Measurements from ENCODE around the gene URM1.
A peak's percentile ranks its signal among the peaks of the same experiment; 100 is the strongest.

The URM1 gene

DNA sequence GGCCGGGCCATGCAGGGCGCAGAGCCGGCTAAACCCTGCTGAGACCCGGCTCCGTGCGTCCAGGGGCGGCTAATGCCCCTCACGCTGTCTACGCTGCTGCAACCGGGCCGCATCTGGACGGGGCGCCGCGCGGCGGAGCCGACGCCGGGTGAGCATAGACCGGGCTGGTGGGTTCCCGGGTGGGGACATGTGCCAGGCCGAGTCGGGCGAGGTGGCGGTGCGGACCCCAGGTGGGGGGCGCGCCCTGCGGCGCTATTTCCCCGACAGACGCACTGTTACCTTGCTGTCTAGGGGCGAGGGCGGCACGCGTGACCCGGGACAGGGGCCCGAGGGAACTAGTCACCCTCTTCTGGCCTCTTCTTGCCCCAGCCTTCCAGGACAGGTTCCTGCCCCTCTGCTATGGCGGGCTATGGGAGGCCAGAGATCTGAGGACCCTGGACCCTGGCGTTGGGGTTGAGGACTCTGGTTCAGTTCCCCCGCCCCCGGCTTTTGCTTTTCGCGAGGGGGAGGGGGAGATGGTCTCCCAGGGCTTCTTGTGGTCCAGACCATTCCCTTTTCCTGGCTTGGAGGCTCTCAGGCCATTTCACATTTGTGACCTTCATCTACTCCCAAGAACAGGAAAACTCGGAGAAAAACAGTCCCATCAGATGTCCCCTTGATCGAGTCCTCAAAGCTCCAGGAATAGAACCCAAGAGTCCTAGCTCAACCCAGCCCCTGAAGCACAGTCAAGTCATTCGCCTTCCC lies 30.3 kb upstream of the URM1 start:
- TF ChIP-seq, protein P1, sequence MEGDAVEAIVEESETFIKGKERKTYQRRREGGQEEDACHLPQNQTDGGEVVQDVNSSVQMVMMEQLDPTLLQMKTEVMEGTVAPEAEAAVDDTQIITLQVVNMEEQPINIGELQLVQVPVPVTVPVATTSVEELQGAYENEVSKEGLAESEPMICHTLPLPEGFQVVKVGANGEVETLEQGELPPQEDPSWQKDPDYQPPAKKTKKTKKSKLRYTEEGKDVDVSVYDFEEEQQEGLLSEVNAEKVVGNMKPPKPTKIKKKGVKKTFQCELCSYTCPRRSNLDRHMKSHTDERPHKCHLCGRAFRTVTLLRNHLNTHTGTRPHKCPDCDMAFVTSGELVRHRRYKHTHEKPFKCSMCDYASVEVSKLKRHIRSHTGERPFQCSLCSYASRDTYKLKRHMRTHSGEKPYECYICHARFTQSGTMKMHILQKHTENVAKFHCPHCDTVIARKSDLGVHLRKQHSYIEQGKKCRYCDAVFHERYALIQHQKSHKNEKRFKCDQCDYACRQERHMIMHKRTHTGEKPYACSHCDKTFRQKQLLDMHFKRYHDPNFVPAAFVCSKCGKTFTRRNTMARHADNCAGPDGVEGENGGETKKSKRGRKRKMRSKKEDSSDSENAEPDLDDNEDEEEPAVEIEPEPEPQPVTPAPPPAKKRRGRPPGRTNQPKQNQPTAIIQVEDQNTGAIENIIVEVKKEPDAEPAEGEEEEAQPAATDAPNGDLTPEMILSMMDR (IDR thresholded peaks at IDR 0.05; ENCODE audit: extremely low read depth, missing control alignments): no peak
- DNase-seq (ENCODE audit: low spot score): peak; percentile 45

DNA sequence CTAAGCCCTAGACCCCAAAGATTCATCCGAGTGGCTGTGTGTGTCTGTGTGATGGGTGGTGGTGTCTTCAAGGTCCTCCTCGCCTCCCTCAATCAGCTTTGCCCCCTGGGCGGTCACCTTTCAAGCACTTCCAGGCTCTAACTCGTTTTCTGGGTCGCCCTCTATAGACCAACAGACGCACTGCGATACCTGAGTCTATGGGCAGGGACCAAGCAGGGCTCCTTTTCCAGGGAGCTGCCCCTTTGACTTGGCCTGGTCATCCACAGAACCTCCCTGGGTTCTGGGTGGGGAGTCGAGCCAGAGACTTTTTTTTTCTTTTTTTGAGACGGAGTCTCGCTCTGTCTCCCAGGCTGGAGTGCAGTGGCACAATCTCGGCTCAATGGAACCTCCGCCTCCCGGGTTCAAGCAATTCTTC lies 29.7 kb upstream of the URM1 start:
- DNase-seq (ENCODE audit: low spot score): peak; percentile 90
- TF ChIP-seq, protein P1 (IDR thresholded peaks at IDR 0.05; ENCODE audit: extremely low read depth, missing control alignments): peak; percentile 65

DNA sequence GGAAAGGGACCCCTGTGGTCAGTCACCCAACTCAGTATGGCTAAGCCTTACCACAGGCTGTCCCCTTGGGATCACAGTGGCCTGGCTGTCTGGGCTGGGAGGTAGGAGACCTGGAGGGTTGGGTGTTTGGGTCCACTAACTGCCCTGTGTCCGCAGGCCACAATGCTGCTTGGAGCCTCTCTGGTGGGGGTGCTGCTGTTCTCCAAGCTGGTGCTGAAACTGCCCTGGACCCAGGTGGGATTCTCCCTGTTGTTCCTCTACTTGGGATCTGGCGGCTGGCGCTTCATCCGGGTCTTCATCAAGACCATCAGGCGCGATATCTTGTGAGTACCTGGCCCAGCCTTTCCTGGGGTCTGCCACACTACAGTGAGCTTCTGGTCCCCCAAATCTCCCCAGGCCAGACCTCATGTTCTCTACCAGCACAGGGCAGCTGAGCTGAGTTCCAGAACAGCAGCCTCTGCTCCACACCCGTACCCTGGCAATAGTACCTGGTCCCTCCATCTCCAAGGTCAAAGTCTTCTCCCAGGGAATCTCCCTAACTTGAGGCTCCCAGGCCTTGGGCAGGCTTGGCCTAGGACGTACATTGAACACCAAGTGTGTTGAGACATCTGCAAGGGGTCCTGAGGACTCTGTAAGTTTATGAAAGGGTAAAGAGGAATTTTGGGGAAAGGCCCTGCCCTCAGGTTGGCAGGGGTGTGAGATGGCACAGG lies 28.0 kb upstream of the URM1 start:
- TF ChIP-seq, protein P1 (IDR thresholded peaks at IDR 0.05; ENCODE audit: extremely low read depth, missing control alignments): no peak
- DNase-seq (ENCODE audit: low spot score): no peak

DNA sequence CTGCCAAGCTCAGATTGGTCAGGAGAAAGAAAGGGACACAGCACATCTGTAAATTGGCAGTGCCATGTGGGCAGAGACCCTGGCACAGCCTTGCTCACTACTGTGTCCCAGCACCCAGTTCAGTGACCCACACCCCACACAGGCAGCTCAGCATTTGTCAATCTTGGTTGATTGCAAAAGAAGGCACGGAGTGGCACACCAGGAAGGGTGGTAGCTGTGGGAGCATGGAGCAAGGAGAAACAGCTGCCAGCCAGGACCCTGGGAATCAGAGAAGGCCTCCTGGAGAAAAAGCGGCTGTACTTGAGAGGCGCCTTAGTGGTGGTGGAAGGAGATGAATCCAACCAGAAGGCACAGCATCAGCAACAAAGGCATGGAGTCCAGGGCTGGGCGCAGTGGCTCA lies 27.3 kb upstream of the URM1 start:
- DNase-seq (ENCODE audit: low spot score): no peak
- TF ChIP-seq, protein P1 (IDR thresholded peaks at IDR 0.05; ENCODE audit: extremely low read depth, missing control alignments): no peak

DNA sequence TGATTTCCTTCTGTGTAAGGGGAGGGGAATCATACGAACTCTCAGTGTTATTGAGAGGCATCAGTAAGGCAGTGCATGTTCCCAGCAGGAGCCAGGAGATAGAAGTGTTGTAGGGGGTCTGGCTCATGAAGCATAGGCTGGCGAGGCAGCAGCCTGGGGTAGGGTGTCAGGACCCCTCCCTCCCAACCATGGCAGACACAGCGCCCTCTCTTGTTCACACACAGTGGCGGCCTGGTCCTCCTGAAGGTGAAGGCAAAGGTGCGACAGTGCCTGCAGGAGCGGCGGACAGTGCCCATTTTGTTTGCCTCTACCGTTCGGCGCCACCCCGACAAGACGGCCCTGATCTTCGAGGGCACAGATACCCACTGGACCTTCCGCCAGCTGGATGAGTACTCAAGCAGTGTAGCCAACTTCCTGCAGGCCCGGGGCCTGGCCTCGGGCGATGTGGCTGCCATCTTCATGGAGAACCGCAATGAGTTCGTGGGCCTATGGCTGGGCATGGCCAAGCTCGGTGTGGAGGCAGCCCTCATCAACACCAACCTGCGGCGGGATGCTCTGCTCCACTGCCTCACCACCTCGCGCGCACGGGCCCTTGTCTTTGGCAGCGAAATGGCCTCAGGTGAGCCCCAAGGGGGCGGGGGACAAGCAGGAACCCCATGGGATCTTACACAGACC lies 26.1 kb upstream of the URM1 start:
- no peak for DNase-seq (ENCODE audit: low spot score)
- TF ChIP-seq, protein P1 (IDR thresholded peaks at IDR 0.05; ENCODE audit: extremely low read depth, missing control alignments): no peak

DNA sequence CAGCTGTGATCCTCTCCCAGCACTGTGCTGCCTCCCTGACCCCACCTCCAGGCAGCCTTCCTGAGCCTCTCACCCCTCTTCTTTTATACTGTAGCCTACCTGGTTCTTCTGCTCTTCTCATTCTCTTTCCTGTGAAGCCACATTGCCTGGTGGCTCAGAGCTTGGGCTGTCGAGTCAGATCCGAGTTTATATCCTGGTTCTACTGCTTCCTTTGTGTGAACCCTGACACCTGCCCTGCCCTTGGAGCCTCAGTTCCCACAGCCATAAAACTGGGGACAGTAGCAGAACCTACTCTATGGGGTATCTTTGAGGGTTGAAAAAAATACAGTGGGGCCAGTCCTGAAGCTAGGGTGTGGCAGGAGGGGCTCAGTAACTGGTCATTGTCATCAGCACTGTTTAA lies 22.0 kb upstream of the URM1 start:
- TF ChIP-seq, protein P1 (IDR thresholded peaks at IDR 0.05; ENCODE audit: extremely low read depth, missing control alignments): no peak
- no peak for DNase-seq (ENCODE audit: low spot score)

DNA sequence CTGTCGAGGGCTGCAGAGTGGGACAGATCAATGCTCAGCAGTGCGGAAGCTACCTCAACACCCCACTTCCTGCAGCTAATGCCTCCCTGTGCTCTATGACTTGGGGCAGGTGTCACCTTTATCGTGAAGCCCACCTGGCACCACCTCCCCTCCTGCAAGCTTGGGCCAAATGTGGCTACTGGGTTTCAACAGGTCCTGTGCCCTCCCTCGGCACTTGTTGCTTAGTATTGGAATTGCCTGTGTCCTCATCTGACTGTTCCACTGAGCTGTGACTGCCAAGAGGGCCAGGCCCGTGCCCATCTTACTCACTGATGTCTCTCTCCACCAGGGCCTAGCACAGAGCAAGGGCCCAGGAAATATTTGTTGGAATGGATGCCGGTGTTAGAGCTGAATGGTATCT lies 21.4 kb upstream of the URM1 start:
- no peak for DNase-seq (ENCODE audit: low spot score)
- TF ChIP-seq, protein P1 (IDR thresholded peaks at IDR 0.05; ENCODE audit: extremely low read depth, missing control alignments): no peak
